Heart right ventricle (tissue), 16 donors: Measurements from ENCODE around the gene GAS6. TPM values are rescaled to one million over a fixed set of nuclear protein-coding genes. Genes with fewer than 3 reads are reported as not detected.

Experiments
- ATAC-seq, 8 donors: fragments of 200-7000 bp; cut with Tn5 transposase; one replicate each; pipeline ENCODE4 v1.9.1; 2020; ENCODE audit warnings: mild to moderate bottlenecking in 8 of 8, moderate library complexity in 8 of 8, moderate number of reproducible peaks in 1 of 8
- DNase-seq, 2 donors: peaks; one replicate each; pipeline ENCODE4 v3.0.0-alpha.2; 2020
- H3K27ac ChIP-seq, 10 donors: fragments of 200-600 bp; sonication (generic) in 2 of 10; one replicate each; pipeline versions ENCODE4 v1.5.0 to v1.8.0; 2020 to 2022; ENCODE audit warnings: mild to moderate bottlenecking in 3 of 10
- H3K27me3 ChIP-seq, 7 donors: fragments of 200-600 bp; one replicate each; pipeline ENCODE4 v1.8.0; 2021 to 2022; ENCODE audit warnings: mild to moderate bottlenecking in 2 of 7
- H3K36me3 ChIP-seq, 9 donors: fragments of 200-600 bp; sonication (generic) in 1 of 9; one replicate each; pipeline versions ENCODE4 v1.5.0 to v1.8.0; 2020 to 2022; ENCODE audit warnings: mild to moderate bottlenecking in 2 of 9
- H3K4me1 ChIP-seq, 9 donors: fragments of 200-600 bp; sonication (generic) in 1 of 9; one replicate each; pipeline versions ENCODE4 v1.5.0 to v1.8.0; 2020 to 2022; ENCODE audit warnings: mild to moderate bottlenecking in 4 of 9
- H3K4me3 ChIP-seq, 10 donors: fragments of 200-600 bp; sonication (generic) in 2 of 10; one replicate each; pipeline versions ENCODE4 v1.5.0 to v1.8.0; 2020 to 2022; ENCODE audit warnings: mild to moderate bottlenecking in 7 of 10, moderate library complexity in 2 of 10
- H3K9me3 ChIP-seq, 11 donors: fragments of 200-600 bp in 10 of 11; sonication (generic) in 2 of 11; one replicate each; pipeline versions ENCODE4 v1.5.0 to v1.8.0; 2013 to 2022; ENCODE audit warnings: mild to moderate bottlenecking in 2 of 11, control low read depth in 1 of 11, moderate library complexity in 1 of 11
- CTCF ChIP-seq, 9 donors: fragments of 200-600 bp; sonication (generic) in 2 of 9; IDR thresholded peaks; one replicate each; pipeline versions ENCODE4 v1.5.0 to v1.8.0; 2021 to 2022; ENCODE audit warnings: antibody characterized with exemption in 9 of 9, mild to moderate bottlenecking in 5 of 9, moderate library complexity in 1 of 9
- WGBS, 2 donors: extraction: QIAGEN DNeasy Blood & Tissue Kit; methylation state at CpG; one replicate each; pipeline ENCODE4 v1.1.7; 2013; ENCODE audit warnings: inconsistent platforms in 1 of 2; 5-methylcytosine and 5-hydroxymethylcytosine counted together
- intact Hi-C, 10 donors: fragments of 100-400 bp; cut with DNase I; formaldehyde crosslinking; loops; one replicate each; pipeline versions ENCODE4 v1.11.1 to v1.14.2; 2022
- polyA plus RNA-seq, 2 donors: library from polyadenylated mRNA; stranded (reverse); fragments of 200-250 nt; gene quantifications; one replicate each; pipeline ENCODE4 v1.2.3, GENCODE V29; 2013
- total RNA-seq, 10 donors: library from RNA; stranded (reverse); fragmentation: NEBNext Ultra II Directional in 3 of 10; extraction: Animal tissue kit (Norgen Biotek cat#: 25700) in 3 of 10; gene quantifications; one replicate each; pipeline versions ENCODE4 v1.2.1 to v1.2.4, GENCODE V29; 2021 to 2023
- donor health status: Arrhythmogenic right ventricular cardiomyopathy.
- donor health status: ischemic (EF 13 %, LVEDD 7.1; RV severe dilation, severe dysfunction).
- donor health status: healthy with polysubstance abuse.
- donor health status: DM: no; HTN: yes; CAD: no.
- donor health status: DM: no; HTN: no; CAD: no.
- donor health status: ischemic (EF 25% LVEDD 6.9; RV normal size, moderate dysfunction).
- donor health status: ischemic (EF 25% LVEDD 5.7; RV mildly dilated, moderate dysfunction).
- donor health status: healthy.
- donor health status: DM: yes; HTN: yes; CAD: no.
- donor health status: Ischemic cardiomyopathy.
- donor health status: ischemic (EF 35%, LVEDD 5.7; RV mildly dilated, moderate dysfunction).
- donor health status: nonischemic (EF 11% LVEDD 7.7; RV severe dilation, severe dysfunction).
- donor health status: DM: yes; HTN: yes; CAD: no.
- donor health status: PGD.
- donor health status: ischemic (EF 29% LVEDD 5.4; RV normal size, mild dysfunction).
- donor health status: nonischemic (EF 23%, LVEDD 6.1; RV moderate dilation, normal function).

The GAS6 gene
- total and polyA plus RNA-seq, 12 donors = 113 to 280 (median 174) TPM

- DNase-seq (no peak), ATAC-seq (peak in 1 of 8 donors; percentile 1)
- TF ChIP-seq CTCF (IDR thresholded peaks at IDR 0.05) = no peak
- Histone ChIP-seq H3K36me3 (peaks cover 0 to 23% (median 13%) of the 10 kb centered on the region in 9 donors), H3K27ac (peak overlapping the region; percentile 28 to 82 (median 70)), H3K27me3 (no peaks in the 10 kb centered on the region), H3K4me1 (peaks cover 53 to 88% (median 64%) of the 10 kb centered on the region in 9 donors), H3K9me3 (no peaks in the 10 kb centered on the region), H3K4me3 (peak overlapping the region in 4 of 10 donors; percentile 1 to 31 (median 16))
- intact Hi-C loops = loop anchor here (1.0 to 5.0 kb wide), 12 partner anchors 44 to 409 kb away; partner anchors contain the start of genes GAS6 (in 1 of the 10) and TMEM255B (in 1 of the 10)
- WGBS, 2 donors = 71 to 82% methylated on average over 54 to 60 of the region's 60 CpGs
Observed at GRCh38 chr13:113817860-113818691, 45.8 kb downstream of the GAS6 start.

- ATAC-seq (peak; percentile 16 to 71 (median 44)), DNase-seq (peak; percentile 87 to 88)
- H3K9me3 ChIP-seq = no peaks in the 10 kb centered on the region
- H3K4me1 ChIP-seq = peaks cover 49 to 81% (median 60%) of the 10 kb centered on the region in 9 donors
- intact Hi-C loops = loop anchor here (1.0 to 5.0 kb wide), 12 partner anchors 45 to 410 kb away; partner anchors contain the start of genes GAS6 (in 1 of the 10) and TMEM255B (in 1 of the 10)
- no peaks in the 10 kb centered on the region for H3K27me3 ChIP-seq
- peaks cover 0 to 14% (median 4%) of the 10 kb centered on the region in 9 donors for H3K36me3 ChIP-seq
- H3K27ac ChIP-seq = peak overlapping the region in 9 of 10 donors; percentile 28 to 82 (median 74)
- WGBS, 2 donors = 14 to 15% methylated on average over 21 to 24 of the region's 24 CpGs
- peak; percentile 74 to 89 (median 85) for TF ChIP-seq CTCF (IDR thresholded peaks at IDR 0.05)
- peak overlapping the region in 2 of 10 donors; percentile 26 to 31 for H3K4me3 ChIP-seq
Observed at GRCh38 chr13:113816946-113817859, 46.7 kb downstream of the GAS6 start.

GRCh38 chr13:113816254-113816929 is 47.5 kb downstream of the GAS6 start:
- intact Hi-C loops = loop anchor here (2.0 to 5.0 kb wide), 10 partner anchors 46 to 411 kb away; partner anchors contain the start of genes GAS6 (in 1 of the 10) and TMEM255B (in 1 of the 10)
- Histone ChIP-seq H3K4me1 (peaks cover 41 to 73% (median 52%) of the 10 kb centered on the region in 9 donors), H3K9me3 (no peaks in the 10 kb centered on the region), H3K27me3 (no peaks in the 10 kb centered on the region), H3K4me3 (peak overlapping the region in 1 of 10 donors; percentile 46), H3K36me3 (peaks cover 0 to 10% (median 0%) of the 10 kb centered on the region in 9 donors), H3K27ac (peak overlapping the region in 1 of 10 donors; percentile 68)
- no peak for ATAC-seq
- no peak for TF ChIP-seq CTCF (IDR thresholded peaks at IDR 0.05)
- 63 to 71% methylated on average over 25 of the region's 25 CpGs for WGBS, 2 donors
- DNase-seq = no peak
